BE2C (cell line): ENCODE results near the gene ANO2.

Experiments used
- DNase-seq: peaks from one replicate; pipeline ENCODE4 v3.0.0-alpha.2; 2020
- H3K27me3 ChIP-seq: fragments of 250-450 bp; sonication (Bioruptor Pico); 2 replicates; pipeline ENCODE4 v1.5.1; 2020; ENCODE audit warnings: mild to moderate bottlenecking
- H3K36me3 ChIP-seq: fragments of 250-450 bp; sonication (Bioruptor Pico); 2 replicates; pipeline ENCODE4 v1.5.1; 2020; ENCODE audit warnings: mild to moderate bottlenecking
- H3K4me1 ChIP-seq: fragments of 250-450 bp; sonication (Bioruptor Pico); 2 replicates; pipeline ENCODE4 v1.5.1; 2020
- H3K4me3 ChIP-seq: 2 replicates; pipeline ENCODE4 v1.5.1; 2011; ENCODE audit warnings: low read depth, low read length
- H3K9me3 ChIP-seq: fragments of 250-450 bp; sonication (Bioruptor Pico); 2 replicates; pipeline ENCODE4 v1.5.1; 2020
- CTCF ChIP-seq: IDR thresholded peaks from 2 replicates; pipeline ENCODE4 v1.5.1; 2012; ENCODE audit warnings: mild to moderate bottlenecking, low read depth, low read length

Gene ANO2

DNA sequence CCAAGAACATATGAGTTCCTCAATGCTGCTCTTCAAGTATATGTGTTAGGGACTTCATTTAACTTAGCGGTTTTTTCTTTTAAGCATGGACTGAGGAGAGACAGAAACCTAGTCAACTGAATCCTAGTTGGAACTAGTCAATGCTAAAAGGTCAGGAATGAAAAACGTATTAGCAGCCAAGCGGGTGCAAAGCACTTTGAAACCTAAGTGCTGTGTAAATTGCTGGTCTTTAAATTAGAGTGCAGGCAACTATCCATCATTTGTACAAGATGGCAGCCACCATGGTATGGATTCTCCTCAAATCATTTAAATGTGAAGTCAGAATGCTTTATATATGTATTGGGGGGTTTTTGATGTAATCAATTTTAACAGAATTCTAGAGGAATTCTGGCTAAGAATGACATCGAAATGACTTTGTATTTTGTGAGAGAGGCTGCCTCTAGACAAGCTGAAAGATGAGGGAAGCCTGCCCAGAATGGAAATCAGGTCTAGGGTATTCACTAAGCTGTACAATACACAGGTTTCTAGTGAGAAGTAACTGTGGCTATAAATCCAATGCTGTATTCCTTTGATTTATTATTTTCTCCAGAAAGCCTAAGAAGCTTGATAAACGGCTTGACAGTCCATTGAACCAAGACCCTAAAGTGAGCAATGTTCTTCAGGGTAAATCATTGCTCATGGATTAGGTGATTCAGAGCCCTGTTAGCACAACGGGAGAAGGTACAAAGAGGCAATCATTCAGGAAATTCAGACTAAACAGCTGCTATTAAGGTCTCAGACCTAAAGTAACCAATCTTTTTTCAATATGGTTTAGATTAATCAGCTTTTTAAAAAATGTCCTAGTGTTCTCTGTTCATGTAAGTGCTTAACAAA, 198.8 kb downstream of the ANO2 start:
- no peaks in the 10 kb centered on the region for H3K9me3 ChIP-seq

DNA sequence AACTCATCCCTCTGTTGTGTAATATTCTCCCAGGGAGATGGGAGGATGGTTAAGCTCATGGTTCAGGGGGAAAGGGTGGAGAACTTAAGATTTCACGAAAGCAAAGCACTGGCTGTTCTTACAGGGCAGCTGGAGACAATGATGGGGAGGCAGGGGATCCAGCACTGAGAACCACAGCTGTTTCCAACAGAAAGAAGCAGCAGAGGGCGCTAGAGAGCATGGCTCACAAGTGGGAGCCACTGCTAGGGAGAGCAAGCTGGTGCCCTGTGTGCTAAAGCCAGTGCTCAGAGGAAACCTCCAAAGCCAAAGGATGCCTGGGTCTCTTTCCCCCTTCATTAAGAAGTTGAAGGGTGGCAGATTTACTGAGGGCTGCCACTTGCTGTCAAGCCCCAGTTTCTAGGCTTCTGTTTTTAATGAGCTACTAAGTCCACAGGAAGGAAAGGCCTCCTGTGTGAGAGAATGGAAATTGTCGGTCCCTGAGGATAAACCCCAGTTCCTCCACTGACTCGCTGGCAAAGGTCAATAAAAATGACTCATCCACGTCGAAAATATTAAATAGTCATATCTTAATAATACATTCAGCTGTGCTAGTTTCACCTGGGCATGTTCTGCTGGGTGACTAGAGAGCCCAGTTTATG, 199.7 kb downstream of the ANO2 start:
- Histone ChIP-seq H3K4me3 (no peak overlapping the region), H3K36me3 (no peaks in the 10 kb centered on the region), H3K27me3 (peaks cover 3% of the 10 kb centered on the region; the same call in 1 of the 2 replicates), H3K4me1 (no peaks in the 10 kb centered on the region), H3K9me3 (no peaks in the 10 kb centered on the region)
- DNase-seq: peak; percentile 76
- TF ChIP-seq CTCF: peak; percentile 92

More for the DNA sequence above, 198.8 kb downstream of the ANO2 start:
- no peak for TF ChIP-seq CTCF
- no peaks in the 10 kb centered on the region for H3K4me1 ChIP-seq
- H3K4me3 ChIP-seq: no peak overlapping the region
- H3K36me3 ChIP-seq: no peaks in the 10 kb centered on the region
- H3K27me3 ChIP-seq: peaks cover 3% of the 10 kb centered on the region; the same call in 1 of the 2 replicates
- DNase-seq: no peak

DNA sequence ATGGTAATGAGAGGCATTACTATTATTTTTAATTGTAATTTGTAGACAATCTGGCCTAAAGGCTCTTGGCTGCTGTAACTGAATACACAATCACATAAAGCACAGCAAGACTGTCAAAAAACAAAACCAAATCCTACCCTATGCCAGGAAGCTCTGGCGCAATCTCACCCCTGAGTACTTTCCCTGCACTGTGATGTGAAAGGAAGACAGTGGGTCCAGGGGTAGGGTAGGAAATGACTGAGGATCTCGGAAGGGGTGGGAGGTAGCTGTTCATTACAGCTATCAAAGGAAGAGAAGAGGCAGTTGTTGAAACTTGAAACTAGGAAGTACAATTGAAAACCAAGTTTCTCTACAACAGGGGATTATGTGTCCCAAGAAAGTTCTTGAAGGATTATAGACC, 202.8 kb downstream of the ANO2 start:
- peaks cover 3% of the 10 kb centered on the region; the same call in 1 of the 2 replicates for H3K27me3 ChIP-seq
- TF ChIP-seq CTCF: no peak
- no peak overlapping the region for H3K4me3 ChIP-seq
- no peak for DNase-seq
- no peaks in the 10 kb centered on the region for H3K4me1 ChIP-seq
- no peaks in the 10 kb centered on the region for H3K36me3 ChIP-seq
- no peaks in the 10 kb centered on the region for H3K9me3 ChIP-seq

GRCh38 chr12:5739917-5740316, 205.1 kb downstream of the ANO2 start:
- H3K4me1 ChIP-seq: no peaks in the 10 kb centered on the region
- no peaks in the 10 kb centered on the region for H3K9me3 ChIP-seq
- no peak overlapping the region for H3K4me3 ChIP-seq
- H3K36me3 ChIP-seq: no peaks in the 10 kb centered on the region
- DNase-seq: no peak
- H3K27me3 ChIP-seq: no peaks in the 10 kb centered on the region; the same call in 1 of the 2 replicates
- TF ChIP-seq CTCF: no peak

DNA sequence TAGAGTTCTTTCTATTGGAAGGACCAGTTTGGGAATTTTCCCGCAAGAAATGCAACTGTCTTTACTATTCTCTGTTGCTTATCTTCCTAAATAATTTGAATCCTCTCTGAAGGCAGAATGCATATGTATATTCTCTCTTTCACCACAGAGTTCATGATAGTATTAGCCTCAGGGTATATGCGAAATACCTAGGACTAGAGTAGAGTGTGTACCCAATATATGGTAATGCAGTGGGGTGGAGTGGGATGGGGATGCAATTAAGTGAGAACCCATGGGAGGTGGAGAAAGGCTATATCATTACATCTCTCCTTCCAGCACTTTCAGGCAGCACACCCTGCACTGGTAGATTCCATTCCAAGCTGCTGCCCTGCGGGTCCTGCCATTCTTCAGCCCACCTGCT, 207.3 kb downstream of the ANO2 start:
- TF ChIP-seq CTCF: no peak
- H3K4me1 ChIP-seq: no peaks in the 10 kb centered on the region
- no peaks in the 10 kb centered on the region for H3K36me3 ChIP-seq
- no peaks in the 10 kb centered on the region; the same call in 1 of the 2 replicates for H3K27me3 ChIP-seq
- H3K4me3 ChIP-seq: no peak overlapping the region
- no peaks in the 10 kb centered on the region for H3K9me3 ChIP-seq
- no peak for DNase-seq

DNA sequence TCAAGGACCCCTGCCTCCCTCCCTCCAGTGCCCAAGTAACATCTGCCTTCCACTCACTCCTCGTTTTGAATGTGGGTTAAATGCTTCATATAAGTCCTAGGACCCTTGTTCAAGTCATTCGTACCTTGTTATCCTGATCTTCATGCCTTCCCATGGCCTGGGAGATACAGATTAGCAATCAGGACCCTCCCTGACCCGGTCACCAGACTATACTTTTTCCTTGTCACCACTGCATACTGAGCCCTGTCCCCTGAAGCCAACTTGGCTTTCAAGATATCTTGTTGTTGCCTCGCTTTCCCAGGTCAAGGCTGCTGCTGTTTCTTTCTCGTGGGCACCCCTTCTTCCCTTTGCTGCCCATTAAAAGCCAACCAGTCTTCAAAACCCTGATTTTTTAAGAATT, 208.5 kb downstream of the ANO2 start:
- TF ChIP-seq CTCF: no peak
- no peaks in the 10 kb centered on the region for H3K9me3 ChIP-seq
- H3K4me1 ChIP-seq: no peaks in the 10 kb centered on the region
- DNase-seq: no peak
- no peaks in the 10 kb centered on the region; the same call in 1 of the 2 replicates for H3K27me3 ChIP-seq
- no peaks in the 10 kb centered on the region for H3K36me3 ChIP-seq
- H3K4me3 ChIP-seq: no peak overlapping the region
